GM12892 (cell line): ENCODE results near the gene PDS5B.

Source experiments
- DNase-seq: peaks from one replicate; pipeline ENCODE4 v3.0.0; 2011; ENCODE audit not compliant: insufficient read length
- FAIRE-seq: peaks from 2 replicates; lab custom pipeline; 2011; peaks lifted over from hg19 to GRCh38; lab: Jason Lieb, UNC
- POLR2A ChIP-seq: IDR thresholded peaks from 2 replicates; pipeline ENCODE4 v1.6.1; 2011; ENCODE audit warnings: low read depth, low read length, control low read depth
- POLR2AphosphoS5 ChIP-seq: IDR thresholded peaks from 2 replicates; pipeline ENCODE4 v1.6.1; 2011; ENCODE audit warnings: low read depth, low read length, control low read depth
- TAF1 ChIP-seq: IDR thresholded peaks from 2 replicates; pipeline ENCODE4 v1.6.1; 2011; ENCODE audit warnings: low read depth, mild to moderate bottlenecking, control low read depth, low read length, borderline replicate concordance

The PDS5B gene

DNA sequence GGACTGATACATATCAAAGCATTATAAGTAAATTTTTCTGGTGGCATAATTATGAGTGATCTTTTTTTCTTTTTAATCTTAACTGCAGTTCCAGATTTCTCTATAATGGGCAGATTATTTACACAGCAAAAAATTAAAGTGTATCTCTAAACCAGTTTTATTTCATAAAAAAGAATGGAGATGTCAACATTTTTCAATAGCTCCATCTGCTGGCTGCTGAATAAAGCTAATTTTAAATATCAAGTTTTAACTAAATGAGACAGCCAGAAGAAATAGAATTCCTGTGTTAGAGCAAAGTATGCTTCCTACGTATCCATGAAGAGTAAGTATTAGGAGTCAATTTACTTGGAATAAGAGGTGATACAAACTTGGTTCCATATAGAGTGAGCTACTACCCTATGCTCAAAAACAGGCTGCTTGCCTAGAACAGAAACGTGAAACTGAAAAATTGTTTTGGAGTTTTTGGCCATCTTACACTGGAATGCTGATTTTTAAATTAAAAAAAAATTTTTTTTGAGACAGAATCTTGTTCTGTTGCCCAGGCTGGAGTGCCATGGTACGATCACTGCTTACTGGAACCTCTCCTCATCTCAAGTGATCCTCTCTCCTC, 5.0 kb upstream of the PDS5B start:
- DNase-seq (no peak), FAIRE-seq (no peak)
- TF ChIP-seq POLR2AphosphoS5 = no peak

DNA sequence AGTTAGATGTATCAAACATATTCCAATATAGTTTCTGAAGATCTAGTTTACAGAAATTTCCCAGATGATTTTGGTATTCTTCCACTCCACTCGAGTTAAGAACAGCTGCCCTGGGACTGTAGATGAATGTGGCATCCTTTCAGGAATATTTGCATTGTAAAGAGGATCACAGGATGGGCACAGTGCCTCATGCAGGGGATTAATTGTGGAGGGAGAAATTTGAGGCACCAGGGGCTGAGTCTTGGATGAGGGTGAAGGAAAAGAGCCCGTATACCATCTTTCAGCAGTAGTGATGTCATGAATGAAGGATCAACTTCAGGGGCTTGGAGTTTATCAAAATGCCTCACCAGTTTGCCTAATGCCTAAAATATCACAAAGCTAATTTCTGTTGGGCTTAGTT, 4.0 kb upstream of the PDS5B start:
- FAIRE-seq = no peak
- TF ChIP-seq POLR2AphosphoS5 = no peak
- TF ChIP-seq POLR2A = no peak
- no peak for TF ChIP-seq TAF1
- no peak for DNase-seq

DNA sequence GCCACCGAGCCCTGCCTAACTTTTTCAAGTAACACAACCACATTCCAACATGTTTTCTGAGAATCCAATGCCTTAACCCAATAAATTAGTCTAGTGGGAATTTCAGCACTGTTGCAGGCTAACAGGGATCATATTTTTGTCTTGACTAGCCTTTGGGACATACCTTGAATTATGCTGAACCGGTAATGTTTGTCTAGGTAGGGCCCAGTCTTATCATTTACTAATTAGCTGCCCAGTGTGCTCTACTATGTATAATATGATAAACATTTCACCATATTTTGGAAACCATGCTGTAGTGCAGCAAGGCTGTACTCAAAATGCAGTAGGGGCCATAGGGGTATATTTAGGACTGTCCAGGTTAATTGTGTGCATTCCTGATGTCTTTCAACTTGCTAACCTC, 3.3 kb upstream of the PDS5B start:
- no peak for DNase-seq
- no peak for FAIRE-seq
- TF ChIP-seq TAF1 (no peak), POLR2AphosphoS5 (no peak), POLR2A (no peak)

DNA sequence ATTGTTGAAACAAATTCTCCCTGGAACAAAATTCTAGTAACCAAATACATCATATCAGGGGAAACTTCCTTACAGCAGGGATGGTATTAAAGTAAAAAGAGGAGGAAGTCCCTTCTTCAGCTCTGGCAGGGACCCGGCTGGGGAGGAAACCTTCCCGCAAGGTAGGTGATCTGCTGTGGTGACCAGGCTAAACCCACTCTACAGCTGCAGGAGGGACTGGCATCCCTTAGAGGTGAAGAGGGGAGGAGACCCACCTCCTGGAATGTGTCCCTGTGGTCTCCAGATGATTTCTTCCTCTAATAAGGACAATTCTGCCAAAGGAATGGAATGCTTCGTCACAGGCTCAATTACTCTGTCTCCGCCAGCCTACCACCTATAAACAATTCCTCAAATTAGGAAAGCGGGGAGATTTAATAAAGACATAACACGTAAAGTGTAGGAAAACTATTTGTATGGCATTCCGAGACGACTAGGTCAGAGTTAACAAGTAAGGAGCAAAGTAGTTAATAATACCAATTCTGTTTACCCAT, 637 bp upstream of the PDS5B start:
- no peak for FAIRE-seq
- DNase-seq = no peak
- TF ChIP-seq POLR2AphosphoS5 = no peak
- no peak for TF ChIP-seq TAF1
- no peak for TF ChIP-seq POLR2A

DNA sequence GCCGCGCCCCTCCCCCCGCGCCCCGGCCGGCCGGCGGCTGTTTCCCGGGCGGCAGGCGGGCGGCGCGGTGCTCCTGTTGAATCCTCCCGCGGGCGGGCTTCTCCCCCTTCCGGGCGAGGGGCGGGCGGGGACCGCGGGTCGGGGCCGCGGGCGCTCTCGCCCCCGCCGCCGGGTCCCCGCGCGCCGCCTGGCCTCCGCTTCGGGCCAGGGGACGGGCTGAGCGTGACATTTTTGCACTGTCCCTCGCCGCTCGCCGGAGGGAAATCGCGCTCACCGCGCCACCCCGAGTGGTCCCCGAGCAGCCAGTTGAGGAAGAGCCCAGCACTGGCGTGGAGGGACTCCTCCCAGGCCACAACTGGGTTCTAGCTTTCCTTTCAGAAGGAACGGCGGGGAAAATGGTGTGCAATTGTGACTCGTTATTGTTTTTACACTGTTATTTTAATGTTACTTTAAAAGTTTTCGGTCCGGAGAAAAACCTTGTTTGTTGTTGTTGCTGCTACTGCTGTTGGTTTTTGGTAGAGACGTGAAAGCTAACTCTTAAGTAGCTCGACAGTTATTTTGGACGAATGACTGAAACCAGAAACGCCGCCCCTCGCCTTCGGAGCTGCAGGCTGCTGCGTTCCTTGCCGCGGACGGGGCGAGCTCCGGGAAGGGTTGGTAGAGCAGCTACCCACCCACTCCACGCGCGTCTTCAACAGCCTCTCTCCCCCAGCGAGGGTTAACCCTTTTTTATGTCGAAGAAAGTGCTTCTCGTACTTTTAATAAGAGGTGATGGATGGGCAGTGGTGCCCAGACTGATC, 959 bp downstream of the PDS5B start:
- TF ChIP-seq POLR2A (0 out of 2 replicates have a peak, but pooled peaks have one; percentile 39), TAF1 (no peak)
- DNase-seq (peak; percentile 29), FAIRE-seq (peak; percentile 84)

DNA sequence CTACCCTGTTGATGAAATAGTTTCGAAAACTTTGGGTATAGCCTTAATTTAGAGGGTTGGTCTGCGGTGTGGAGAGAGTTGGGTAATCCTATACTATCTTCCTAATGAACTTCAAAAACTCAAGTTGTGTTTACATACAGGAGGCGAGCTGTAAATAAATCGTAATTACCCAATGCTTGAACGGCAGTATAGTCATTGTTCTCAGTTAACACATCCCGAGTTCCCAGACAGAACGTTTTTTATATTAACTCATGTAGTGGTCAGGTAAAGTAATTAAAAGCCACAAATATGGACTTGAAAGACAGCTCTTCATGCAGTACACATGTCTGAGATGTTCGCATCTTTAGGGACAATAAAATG, 1.5 kb downstream of the PDS5B start:
- TF ChIP-seq TAF1 = no peak
- no peak for TF ChIP-seq POLR2AphosphoS5
- TF ChIP-seq POLR2A = no peak
- no peak for DNase-seq
- peak; percentile 71 for FAIRE-seq

DNA sequence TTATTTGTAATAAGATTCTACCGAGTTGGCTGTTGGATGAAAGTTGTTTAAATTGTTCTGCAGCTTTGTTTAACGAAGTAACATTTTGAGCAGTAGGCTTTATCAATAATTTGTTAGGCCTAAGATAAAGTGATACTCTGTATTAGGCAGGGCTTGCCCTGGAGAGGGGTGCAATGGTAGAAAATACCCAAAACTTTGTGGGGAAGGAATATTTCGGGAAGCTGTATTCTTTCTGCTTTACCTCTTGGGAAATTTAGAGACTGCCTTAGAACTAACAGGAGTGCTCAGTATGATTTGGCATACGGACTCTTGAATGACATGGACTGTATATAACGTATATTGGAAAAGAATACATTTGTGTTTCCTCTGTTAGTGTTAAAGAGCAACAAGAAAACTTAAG, 2.5 kb downstream of the PDS5B start:
- DNase-seq = no peak
- peak; percentile 62 for FAIRE-seq
- no peak for TF ChIP-seq POLR2AphosphoS5
- TF ChIP-seq POLR2A = no peak

DNA sequence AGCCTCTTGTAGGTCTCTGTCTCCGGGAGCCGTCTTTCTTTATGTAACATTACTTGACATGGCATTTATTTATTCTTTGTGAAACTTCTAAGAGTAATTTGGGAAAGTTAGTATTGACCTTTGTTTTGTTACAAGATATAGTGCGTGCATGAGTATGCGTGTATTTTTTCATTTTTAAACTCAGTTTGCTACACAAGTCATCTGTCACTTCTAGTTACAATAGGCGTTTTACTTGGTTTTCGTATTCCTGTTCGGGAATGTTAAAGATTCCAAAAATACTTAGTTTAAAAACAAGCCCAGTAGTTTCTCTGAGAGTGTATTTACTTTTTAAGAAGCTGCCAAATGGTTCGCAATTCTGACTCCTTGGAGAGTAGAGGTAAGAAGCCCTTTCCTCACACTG, 3.2 kb downstream of the PDS5B start:
- TF ChIP-seq POLR2A = no peak
- TF ChIP-seq TAF1 = no peak
- no peak for TF ChIP-seq POLR2AphosphoS5
- no peak for FAIRE-seq
- DNase-seq = no peak

DNA sequence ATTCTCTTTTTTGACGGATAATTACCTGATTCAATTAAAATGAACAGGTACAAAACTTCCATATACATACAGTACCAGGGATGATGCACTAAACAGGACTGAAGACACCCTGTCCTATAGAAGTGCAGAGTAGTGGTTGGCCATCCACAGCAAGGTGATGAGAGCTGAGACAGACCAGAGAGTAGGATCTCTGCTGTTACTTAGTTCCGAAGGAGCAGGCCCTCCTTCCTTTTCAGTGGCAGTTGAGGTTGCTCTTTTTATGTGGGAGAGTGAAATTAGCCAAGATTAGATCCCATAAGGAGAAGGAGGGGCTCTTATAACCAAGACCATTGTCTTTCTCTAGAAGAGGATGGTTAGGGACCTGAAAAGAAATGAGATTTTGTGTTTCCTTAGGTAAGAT, 4.0 kb downstream of the PDS5B start:
- no peak for DNase-seq
- peak; percentile 5 for FAIRE-seq
- TF ChIP-seq TAF1 (no peak), POLR2AphosphoS5 (no peak), POLR2A (no peak)

DNA sequence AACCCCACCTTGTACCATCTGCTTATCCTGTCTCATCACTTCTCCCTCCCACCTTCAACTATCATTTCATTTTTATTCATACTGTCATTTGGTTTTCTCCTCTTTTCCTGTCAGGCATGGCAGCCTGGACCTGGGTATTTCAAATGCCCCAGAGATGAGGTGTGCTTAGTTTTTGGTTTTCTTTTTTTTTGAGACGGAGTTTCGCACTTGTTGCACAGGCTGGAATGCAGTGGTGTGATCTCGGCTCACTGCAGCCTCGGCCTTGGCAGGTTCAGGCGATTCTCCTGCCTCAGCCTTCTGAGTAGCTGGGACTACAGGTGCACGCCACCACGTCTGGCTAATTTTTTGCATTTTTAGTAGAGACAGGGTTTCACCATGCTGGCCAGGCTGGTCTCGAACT, 5.8 kb downstream of the PDS5B start:
- FAIRE-seq (no peak), DNase-seq (no peak)
- TF ChIP-seq POLR2A (no peak), TAF1 (no peak), POLR2AphosphoS5 (no peak)

DNA sequence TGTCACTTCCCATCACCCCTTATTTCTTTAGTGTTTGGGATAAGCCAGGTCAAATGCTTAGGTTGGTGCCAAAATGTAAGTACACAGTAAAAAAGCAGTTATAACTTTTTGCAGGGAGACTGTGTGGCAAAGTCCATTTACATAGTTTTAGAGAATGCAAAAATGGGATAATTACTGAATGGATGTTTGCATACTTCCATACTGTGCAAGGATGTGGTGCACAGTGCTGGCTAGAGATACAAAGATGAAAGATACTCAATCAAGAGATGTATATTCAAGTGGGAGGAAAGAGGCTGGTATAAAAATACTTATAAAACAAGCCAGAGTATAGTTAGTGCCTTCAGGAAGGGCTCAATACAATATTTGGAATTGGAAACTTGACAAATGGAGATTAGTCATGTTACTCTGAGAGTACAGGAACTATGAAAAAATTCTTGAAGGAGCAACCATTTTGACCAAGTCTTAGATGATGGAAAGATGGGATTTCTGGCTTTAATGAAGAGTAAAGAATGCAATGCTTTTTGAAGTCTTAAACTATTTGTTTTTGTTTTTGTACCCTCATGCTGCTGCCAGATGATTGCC, 8.0 kb downstream of the PDS5B start:
- no peak for TF ChIP-seq POLR2AphosphoS5
- no peak for TF ChIP-seq POLR2A
- no peak for TF ChIP-seq TAF1
- FAIRE-seq (no peak), DNase-seq (no peak)

DNA sequence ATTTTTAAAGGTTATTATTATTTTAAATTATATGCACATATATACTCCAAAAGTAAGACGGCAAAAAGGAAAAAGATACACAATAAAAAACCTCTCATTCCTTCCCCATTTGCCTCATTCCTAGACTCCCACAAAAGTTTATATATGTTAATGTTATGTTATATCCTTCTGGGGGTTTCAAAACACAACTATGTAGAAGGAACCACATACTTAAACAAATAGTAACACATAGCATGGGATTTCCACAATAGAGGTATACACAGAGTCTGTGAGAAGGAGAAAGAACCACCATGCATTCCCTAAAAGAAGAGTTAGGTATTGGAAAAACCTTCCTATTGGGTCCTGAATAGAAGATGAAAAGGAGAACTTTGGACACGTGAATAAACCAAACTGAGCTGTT, 9.1 kb downstream of the PDS5B start:
- TF ChIP-seq POLR2AphosphoS5 = no peak
- no peak for TF ChIP-seq TAF1
- TF ChIP-seq POLR2A = no peak
- no peak for DNase-seq
- FAIRE-seq = no peak
